ENCODE results near the gene ROCK1. TPM values are rescaled to one million over a fixed set of nuclear protein-coding genes. Genes with fewer than 3 reads are reported as not detected.
A peak's percentile ranks its signal among the peaks of the same experiment; 100 is the strongest.

The ROCK1 gene
- total and polyA plus RNA-seq, 2 donors from 2014 or later: 10.5 to 56.5 TPM

DNA sequence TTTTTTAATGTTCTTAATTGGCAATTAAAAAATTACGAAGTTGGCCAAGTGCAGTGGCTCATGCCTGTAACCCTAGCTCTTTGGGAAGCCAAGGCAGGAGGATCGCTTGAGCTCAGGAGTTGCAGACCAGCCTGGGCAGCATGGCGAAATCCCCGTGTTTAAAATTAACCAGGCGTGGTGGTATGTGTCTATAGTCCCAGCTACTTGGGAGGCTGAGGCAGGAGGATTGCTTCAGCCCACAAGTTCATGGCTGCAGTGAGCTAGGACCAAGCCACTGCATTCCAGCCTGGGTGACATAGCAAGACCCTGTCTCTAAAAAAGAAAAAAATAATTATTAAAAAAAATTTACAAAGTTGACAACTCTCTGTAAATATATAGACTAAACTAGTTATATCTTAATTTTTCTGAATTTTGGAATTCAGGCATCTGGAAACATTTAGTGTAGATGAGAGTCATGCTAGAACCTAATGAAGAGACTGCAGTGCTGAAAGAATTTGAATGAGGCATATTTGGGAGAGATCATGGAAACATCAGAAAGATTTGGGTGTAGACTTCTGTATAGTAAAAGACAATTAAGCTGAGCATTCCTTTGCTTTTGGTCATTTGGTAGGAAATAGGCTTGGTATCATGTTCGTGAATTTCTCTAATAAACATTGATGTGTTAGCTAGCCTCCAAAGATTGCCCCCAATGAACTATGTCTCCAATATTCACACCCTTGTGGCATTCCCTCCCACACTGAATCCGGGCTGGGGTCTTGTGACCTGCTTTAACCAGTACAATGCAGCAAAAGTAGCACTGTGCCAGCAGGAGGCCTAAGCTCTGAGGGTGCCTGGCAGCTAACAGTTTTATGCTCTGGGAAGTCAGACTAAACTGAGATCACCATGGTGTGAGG lies 4.2 kb upstream of the ROCK1 start:
- no peaks in the 10 kb centered on the region for H3K27me3 ChIP-seq (ENCODE audit: control insufficient read depth, insufficient read depth, low read length)
- no peaks in the 10 kb centered on the region for H3K36me3 ChIP-seq (ENCODE audit: control insufficient read depth in 2 of 3, insufficient read depth in 3 of 3, low read length in 3 of 3)
- intact Hi-C loops (cut with DNase I): no loop called here
- H3K27ac ChIP-seq (ENCODE audit: low read depth in 2 of 2, low read length in 2 of 2): no peak overlapping the region
- FAIRE-seq (no peak), DNase-seq (no peak)
- H3K4me3 ChIP-seq (ENCODE audit: low read length in 3 of 3): no peak overlapping the region
- H3K9me3 ChIP-seq (ENCODE audit: control insufficient read depth in 2 of 3, insufficient read depth in 1 of 3, low read length in 3 of 3): no peaks in the 10 kb centered on the region
- no peak overlapping the region for H3K9ac ChIP-seq (ENCODE audit: low read length in 3 of 3)
- H3K4me1 ChIP-seq (ENCODE audit: control insufficient read depth in 2 of 3, insufficient read depth in 2 of 3, low read depth in 1 of 3, low read length in 3 of 3): peaks cover 0 to 3% (median 0%) of the 10 kb centered on the region in 3 donors
- TF ChIP-seq, protein P1, sequence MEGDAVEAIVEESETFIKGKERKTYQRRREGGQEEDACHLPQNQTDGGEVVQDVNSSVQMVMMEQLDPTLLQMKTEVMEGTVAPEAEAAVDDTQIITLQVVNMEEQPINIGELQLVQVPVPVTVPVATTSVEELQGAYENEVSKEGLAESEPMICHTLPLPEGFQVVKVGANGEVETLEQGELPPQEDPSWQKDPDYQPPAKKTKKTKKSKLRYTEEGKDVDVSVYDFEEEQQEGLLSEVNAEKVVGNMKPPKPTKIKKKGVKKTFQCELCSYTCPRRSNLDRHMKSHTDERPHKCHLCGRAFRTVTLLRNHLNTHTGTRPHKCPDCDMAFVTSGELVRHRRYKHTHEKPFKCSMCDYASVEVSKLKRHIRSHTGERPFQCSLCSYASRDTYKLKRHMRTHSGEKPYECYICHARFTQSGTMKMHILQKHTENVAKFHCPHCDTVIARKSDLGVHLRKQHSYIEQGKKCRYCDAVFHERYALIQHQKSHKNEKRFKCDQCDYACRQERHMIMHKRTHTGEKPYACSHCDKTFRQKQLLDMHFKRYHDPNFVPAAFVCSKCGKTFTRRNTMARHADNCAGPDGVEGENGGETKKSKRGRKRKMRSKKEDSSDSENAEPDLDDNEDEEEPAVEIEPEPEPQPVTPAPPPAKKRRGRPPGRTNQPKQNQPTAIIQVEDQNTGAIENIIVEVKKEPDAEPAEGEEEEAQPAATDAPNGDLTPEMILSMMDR (IDR thresholded peaks at IDR 0.05; ENCODE audit: borderline replicate concordance, extremely low read depth, insufficient read depth): no peak

DNA sequence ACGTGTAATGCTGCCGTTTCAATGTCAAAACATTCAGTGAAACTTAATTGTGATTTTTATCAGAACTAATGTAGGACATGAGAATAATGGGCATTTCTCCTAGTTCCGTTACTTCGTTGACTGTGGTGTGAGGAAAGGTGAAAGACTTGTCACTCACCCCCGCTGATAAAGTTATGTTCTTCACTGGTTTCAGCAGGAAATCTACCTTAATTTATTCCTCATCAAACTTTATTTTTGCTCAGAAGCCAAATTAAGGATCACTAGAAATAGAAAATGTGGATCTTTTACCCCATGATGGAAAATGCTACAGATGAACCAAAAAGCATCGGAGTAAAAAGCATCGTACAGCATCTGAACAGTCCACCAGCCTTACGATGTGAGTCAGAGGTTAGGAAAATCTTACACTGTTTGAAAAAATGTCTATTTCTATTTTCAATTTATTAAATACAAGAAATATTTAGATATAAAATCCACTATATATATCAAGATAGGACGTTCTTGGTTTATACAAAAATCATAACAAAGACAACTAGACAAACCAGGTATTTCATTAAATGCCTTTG lies 1.0 kb upstream of the ROCK1 start:
- peak overlapping the region in 2 of 3 donors; percentile 63 to 67 for H3K9ac ChIP-seq (ENCODE audit: low read length in 3 of 3)
- H3K9me3 ChIP-seq (ENCODE audit: control insufficient read depth in 2 of 3, insufficient read depth in 1 of 3, low read length in 3 of 3): no peaks in the 10 kb centered on the region
- intact Hi-C loops (cut with DNase I): no loop called here
- H3K27ac ChIP-seq (ENCODE audit: low read depth in 2 of 2, low read length in 2 of 2): peak overlapping the region; percentile 60 to 95
- DNase-seq: no peak
- no peaks in the 10 kb centered on the region for H3K27me3 ChIP-seq (ENCODE audit: control insufficient read depth, insufficient read depth, low read length)
- TF ChIP-seq, protein P1 (IDR thresholded peaks at IDR 0.05; ENCODE audit: borderline replicate concordance, extremely low read depth, insufficient read depth): no peak
- H3K4me1 ChIP-seq (ENCODE audit: control insufficient read depth in 2 of 3, insufficient read depth in 2 of 3, low read depth in 1 of 3, low read length in 3 of 3): peaks cover 0 to 7% (median 0%) of the 10 kb centered on the region in 3 donors
- H3K4me3 ChIP-seq (ENCODE audit: low read length in 3 of 3): peak overlapping the region; percentile 72 to 90 (median 73)
- no peaks in the 10 kb centered on the region for H3K36me3 ChIP-seq (ENCODE audit: control insufficient read depth in 2 of 3, insufficient read depth in 3 of 3, low read length in 3 of 3)
- FAIRE-seq: no peak

DNA sequence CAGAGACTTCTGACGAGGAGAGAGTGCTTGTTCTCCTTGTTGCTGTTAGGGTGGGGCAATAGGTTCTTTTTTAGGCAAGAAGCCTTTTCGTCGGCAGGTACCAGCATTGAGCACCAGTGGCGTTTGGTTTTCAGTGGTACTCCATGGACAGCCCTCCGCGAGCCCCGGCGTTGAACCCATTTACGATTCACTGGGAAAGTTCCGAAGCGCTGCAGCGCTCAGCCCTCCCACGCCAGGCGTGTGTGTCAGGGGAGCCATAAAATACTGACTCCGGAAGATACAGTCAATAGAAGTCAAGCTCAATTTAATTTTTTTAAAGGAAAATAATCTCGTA lies 494 bp upstream of the ROCK1 start:
- no peaks in the 10 kb centered on the region for H3K9me3 ChIP-seq (ENCODE audit: control insufficient read depth in 2 of 3, insufficient read depth in 1 of 3, low read length in 3 of 3)
- TF ChIP-seq, protein P1 (IDR thresholded peaks at IDR 0.05; ENCODE audit: borderline replicate concordance, extremely low read depth, insufficient read depth): no peak
- H3K4me3 ChIP-seq (ENCODE audit: low read length in 3 of 3): peak overlapping the region; percentile 72 to 90 (median 73)
- peak overlapping the region; percentile 60 to 95 for H3K27ac ChIP-seq (ENCODE audit: low read depth in 2 of 2, low read length in 2 of 2)
- H3K27me3 ChIP-seq (ENCODE audit: control insufficient read depth, insufficient read depth, low read length): no peaks in the 10 kb centered on the region
- intact Hi-C loops (cut with DNase I): no loop called here
- peak overlapping the region in 2 of 3 donors; percentile 63 to 67 for H3K9ac ChIP-seq (ENCODE audit: low read length in 3 of 3)
- no peaks in the 10 kb centered on the region for H3K36me3 ChIP-seq (ENCODE audit: control insufficient read depth in 2 of 3, insufficient read depth in 3 of 3, low read length in 3 of 3)
- no peak for FAIRE-seq
- H3K4me1 ChIP-seq (ENCODE audit: control insufficient read depth in 2 of 3, insufficient read depth in 2 of 3, low read depth in 1 of 3, low read length in 3 of 3): peaks cover 0 to 7% (median 0%) of the 10 kb centered on the region in 3 donors
- peak in 1 of 5 donors; percentile 91 for DNase-seq

Data from kidney (tissue), 14 donors.